Activated CD4-positive, alpha-beta T cell treated with anti-CD3 and anti-CD28 coated beads, Interleukin-2, amount 50 U/mL, for 24 hours (primary cell): Measurements from ENCODE around the gene MEIS1.

Experiments used
- DNase-seq, 2 donors: peaks; one replicate each; pipeline ENCODE4 v3.0.0-alpha.2; 2020; ENCODE audit warnings: low read depth in 1 of 2, low spot score in 1 of 2

MEIS1 gene

GRCh38 chr2:66534461-66534860, 99.5 kb downstream of the MEIS1 start:
- DNase-seq, result no peak

- DNase-seq, result no peak
Observed at GRCh38 chr2:66535574-66536289, 100.8 kb downstream of the MEIS1 start.

GRCh38 chr2:66536290-66536673, 101.4 kb downstream of the MEIS1 start:
- DNase-seq, result no peak

- no peak for DNase-seq
Observed at GRCh38 chr2:66536997-66537396, 102.1 kb downstream of the MEIS1 start.

GRCh38 chr2:66538291-66538690, 103.4 kb downstream of the MEIS1 start:
- no peak for DNase-seq

- DNase-seq, result no peak
Observed at GRCh38 chr2:66539452-66539851, 104.5 kb downstream of the MEIS1 start.

- no peak for DNase-seq
Observed at GRCh38 chr2:66541646-66542045, 106.7 kb downstream of the MEIS1 start.

GRCh38 chr2:66543257-66543767, 108.4 kb downstream of the MEIS1 start:
- DNase-seq, result no peak

GRCh38 chr2:66544258-66544657, 109.3 kb downstream of the MEIS1 start:
- DNase-seq, result no peak

GRCh38 chr2:66545258-66545657, 110.3 kb downstream of the MEIS1 start:
- no peak for DNase-seq

GRCh38 chr2:66547118-66547517, 112.2 kb downstream of the MEIS1 start:
- DNase-seq, result no peak

- DNase-seq, result no peak
Observed at GRCh38 chr2:66547887-66548286, 113.0 kb downstream of the MEIS1 start.

GRCh38 chr2:66548422-66548821, 113.5 kb downstream of the MEIS1 start:
- no peak for DNase-seq

- no peak for DNase-seq
Observed at GRCh38 chr2:66550826-66551225, 115.9 kb downstream of the MEIS1 start.

GRCh38 chr2:66553370-66553769, 118.4 kb downstream of the MEIS1 start:
- no peak for DNase-seq

GRCh38 chr2:66555091-66555490, 120.2 kb downstream of the MEIS1 start:
- no peak for DNase-seq

GRCh38 chr2:66555501-66556324, 120.8 kb downstream of the MEIS1 start:
- DNase-seq, result no peak

- DNase-seq, result no peak
Observed at GRCh38 chr2:66559672-66560071, 124.7 kb downstream of the MEIS1 start.

GRCh38 chr2:66560683-66561082, 125.8 kb downstream of the MEIS1 start:
- no peak for DNase-seq

- no peak for DNase-seq
Observed at GRCh38 chr2:66561645-66562303, 126.8 kb downstream of the MEIS1 start.

GRCh38 chr2:66562304-66562685, 127.4 kb downstream of the MEIS1 start:
- DNase-seq, result no peak

- no peak for DNase-seq
Observed at GRCh38 chr2:66563473-66563872, 128.5 kb downstream of the MEIS1 start.
